Stimulated activated effector memory CD8-positive, alpha-beta T cell treated with anti-CD3 and anti-CD28 coated beads, Interleukin-12 subunit alpha, Interleukin-12 subunit beta, amount 100 ng/mL, for 72 hours (primary cell): ENCODE measurements around the gene EFEMP2.
A peak's percentile ranks its signal among the peaks of the same experiment; 100 is the strongest.

Experiments
- ATAC-seq: fragments of 150-1000 bp; cut with Tn5 transposase; 2 replicates; pipeline ENCODE4 v1.10.0; 2021
- DNase-seq, 2 donors: peaks; one replicate each; pipeline ENCODE4 v3.0.0; 2021 to 2022; ENCODE audit warnings: low spot score in 2 of 2
- H3K27ac Mint-ChIP-seq: one replicate; pipeline ENCODE4 v1.8.0; 2022; ENCODE audit warnings: mild to moderate bottlenecking, mixed read lengths
- H3K36me3 Mint-ChIP-seq: one replicate; pipeline ENCODE4 v1.8.0; 2022; ENCODE audit warnings: mild to moderate bottlenecking, mixed read lengths
- H3K4me1 Mint-ChIP-seq: one replicate; pipeline ENCODE4 v1.8.0; 2022; ENCODE audit warnings: mixed read lengths
- H3K4me3 Mint-ChIP-seq: one replicate; pipeline ENCODE4 v1.8.0; 2022; ENCODE audit warnings: mild to moderate bottlenecking, mixed read lengths
- H3K9me3 Mint-ChIP-seq: one replicate; pipeline ENCODE4 v1.8.0; 2022; ENCODE audit warnings: mixed read lengths

EFEMP2 gene

DNA sequence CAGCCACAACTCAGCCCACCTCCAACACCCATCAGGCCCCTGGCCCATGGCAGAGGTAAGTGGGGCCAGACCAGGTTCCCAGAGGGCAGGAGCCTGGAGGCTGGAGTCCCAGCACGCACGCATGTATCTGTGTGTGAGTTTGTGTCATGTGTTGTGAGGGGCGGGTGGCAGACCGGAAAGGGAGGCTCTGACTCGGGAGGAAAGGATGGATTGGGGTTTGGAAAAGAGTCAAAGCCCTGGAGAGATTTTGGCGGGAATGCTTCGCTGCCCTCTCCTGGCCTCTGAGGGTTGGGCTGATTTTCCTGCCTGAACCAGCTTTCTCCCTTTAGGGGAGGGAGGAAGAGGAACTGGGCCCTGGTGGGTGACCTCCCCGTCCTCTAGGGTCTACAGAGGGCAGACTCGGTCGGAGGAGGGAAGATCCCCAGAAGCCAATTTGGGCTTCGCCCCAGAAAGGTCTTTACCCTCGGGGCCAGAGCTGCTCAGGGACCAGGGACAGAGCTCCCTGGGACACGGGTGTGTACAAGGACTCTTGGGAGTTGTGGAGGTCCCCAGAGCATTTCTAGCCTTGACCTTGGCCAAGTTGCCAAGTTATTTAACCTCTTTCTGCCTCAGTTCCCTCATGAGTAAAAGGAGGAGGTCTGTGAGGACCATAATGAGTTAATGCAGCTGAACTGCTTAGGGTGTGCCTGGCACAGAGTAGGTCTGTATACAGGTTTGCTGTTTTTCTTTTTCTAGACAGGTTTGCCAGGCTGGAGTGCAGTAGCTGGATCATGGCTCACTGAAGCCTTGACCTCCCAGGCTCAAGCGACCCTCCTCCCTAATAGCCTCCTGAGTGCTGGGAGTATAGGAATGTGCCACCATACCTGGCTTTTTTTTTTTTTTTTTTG lies 39.3 kb upstream of the EFEMP2 start:
- DNase-seq: no peak
- ATAC-seq: no peak
- Mint-ChIP-seq H3K36me3 (peaks cover 4% of the 10 kb centered on the region), H3K4me1 (peaks cover 26% of the 10 kb centered on the region), H3K9me3 (no peaks in the 10 kb centered on the region), H3K27ac (peak overlapping the region; percentile 85), H3K4me3 (no peak overlapping the region)

DNA sequence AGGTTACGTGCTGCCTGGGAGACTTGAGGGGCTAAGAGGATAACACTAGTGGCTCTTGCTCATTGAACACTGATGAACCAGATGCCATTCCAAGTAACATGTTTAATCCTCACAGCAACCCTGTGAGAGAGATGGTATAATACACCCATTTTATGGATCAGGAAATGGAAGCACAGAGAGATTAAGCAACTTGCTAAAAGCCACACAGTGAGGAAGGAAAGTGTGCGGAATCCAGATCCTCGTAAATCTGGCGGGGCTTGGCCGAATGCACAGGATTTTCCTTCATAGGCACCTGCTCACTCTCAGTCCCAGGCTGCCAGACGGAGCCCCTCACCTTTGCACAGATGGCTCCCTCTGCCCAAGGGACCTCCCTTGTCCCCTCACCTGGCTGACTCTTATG lies 35.3 kb upstream of the EFEMP2 start:
- ATAC-seq (no peak), DNase-seq (no peak)
- H3K4me1 Mint-ChIP-seq: peaks cover 8% of the 10 kb centered on the region
- H3K9me3 Mint-ChIP-seq: no peaks in the 10 kb centered on the region
- H3K36me3 Mint-ChIP-seq: no peaks in the 10 kb centered on the region
- H3K27ac Mint-ChIP-seq: no peak overlapping the region
- H3K4me3 Mint-ChIP-seq: no peak overlapping the region

DNA sequence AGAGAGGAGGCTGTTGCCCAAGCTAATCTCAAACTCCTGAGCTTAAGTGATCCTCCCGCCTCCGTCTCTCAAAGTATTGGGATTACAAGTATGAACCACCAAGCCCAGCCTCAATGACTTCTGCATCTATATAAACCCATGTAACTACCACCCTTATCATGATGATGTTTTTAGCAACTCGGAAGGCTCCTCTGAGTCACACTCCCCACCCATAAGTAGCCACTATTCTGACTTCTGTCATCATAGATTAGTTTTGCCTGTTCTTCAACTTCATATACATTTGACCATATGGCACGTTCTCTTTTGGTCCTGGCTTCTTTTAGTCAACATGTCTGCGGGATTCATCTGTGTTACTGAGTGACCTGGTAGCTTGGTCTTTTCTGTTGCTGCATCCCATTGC lies 34.0 kb upstream of the EFEMP2 start:
- DNase-seq: no peak
- Mint-ChIP-seq H3K36me3 (peaks cover 9% of the 10 kb centered on the region), H3K4me1 (peaks cover 21% of the 10 kb centered on the region), H3K27ac (no peak overlapping the region), H3K4me3 (no peak overlapping the region), H3K9me3 (no peaks in the 10 kb centered on the region)
- ATAC-seq: peak; percentile 55

DNA sequence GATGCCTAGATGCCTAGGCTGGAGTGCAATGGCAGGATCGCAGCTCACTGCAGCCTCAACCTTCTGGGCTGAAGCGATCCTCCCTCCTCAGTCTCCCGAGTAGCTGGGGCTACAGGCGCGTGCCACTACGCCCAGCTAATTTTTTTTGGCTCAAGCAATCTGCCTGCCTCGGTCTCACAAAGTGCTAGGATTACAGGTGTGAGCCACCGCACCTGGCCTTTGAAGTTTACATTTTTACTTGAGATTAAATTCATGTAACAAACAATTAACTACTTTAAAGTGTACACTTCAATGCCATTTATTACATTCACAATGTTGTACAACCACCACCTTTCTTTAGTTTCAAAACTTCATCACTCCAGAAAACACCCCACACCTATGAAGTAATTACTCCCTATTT lies 31.1 kb upstream of the EFEMP2 start:
- peaks cover 27% of the 10 kb centered on the region for H3K36me3 Mint-ChIP-seq
- peaks cover 21% of the 10 kb centered on the region for H3K4me1 Mint-ChIP-seq
- H3K4me3 Mint-ChIP-seq: no peak overlapping the region
- H3K27ac Mint-ChIP-seq: peak overlapping the region; percentile 88
- DNase-seq (no peak), ATAC-seq (no peak)
- no peaks in the 10 kb centered on the region for H3K9me3 Mint-ChIP-seq

DNA sequence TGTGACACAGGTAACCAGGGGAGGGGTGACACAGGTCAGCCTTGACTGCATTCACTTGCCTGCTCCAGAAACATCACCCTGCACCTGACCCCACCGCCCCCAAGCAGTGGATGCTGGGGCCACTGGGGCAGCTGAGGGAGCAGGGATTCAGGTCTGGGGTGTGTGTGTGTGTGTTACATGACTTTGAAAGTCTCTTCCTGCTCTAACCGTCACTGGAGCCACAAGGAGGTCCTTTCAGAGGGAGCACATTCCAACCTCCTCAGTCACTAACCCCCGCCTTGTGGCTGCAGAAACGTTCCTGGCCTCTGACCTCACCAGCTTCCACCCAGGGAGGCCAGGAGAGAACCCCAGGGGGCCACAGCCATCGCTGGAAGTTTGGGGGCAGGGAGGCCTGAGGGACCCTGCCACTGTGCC lies 30.5 kb upstream of the EFEMP2 start:
- Mint-ChIP-seq H3K4me1 (peaks cover 25% of the 10 kb centered on the region), H3K36me3 (peaks cover 33% of the 10 kb centered on the region), H3K9me3 (no peaks in the 10 kb centered on the region), H3K27ac (peak overlapping the region; percentile 88), H3K4me3 (no peak overlapping the region)
- ATAC-seq (no peak), DNase-seq (no peak)

DNA sequence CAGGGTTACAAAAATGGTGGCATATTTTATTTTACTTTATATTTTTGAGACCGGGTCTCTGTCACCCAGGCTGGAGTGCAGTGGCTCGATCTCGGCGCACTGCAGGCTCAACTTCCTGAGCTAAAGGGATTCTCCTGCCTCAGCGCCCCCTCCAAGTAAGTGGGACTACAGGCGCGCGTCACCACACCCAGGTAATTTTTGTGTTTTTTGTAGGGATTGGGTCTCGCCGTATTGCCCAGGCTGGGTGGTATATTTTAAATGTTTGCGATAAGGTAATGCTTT lies 28.2 kb upstream of the EFEMP2 start:
- DNase-seq (no peak), ATAC-seq (no peak)
- Mint-ChIP-seq H3K27ac (peak overlapping the region; percentile 92), H3K9me3 (no peaks in the 10 kb centered on the region), H3K36me3 (peaks cover 55% of the 10 kb centered on the region), H3K4me3 (peak overlapping the region; percentile 84), H3K4me1 (peaks cover 44% of the 10 kb centered on the region)

DNA sequence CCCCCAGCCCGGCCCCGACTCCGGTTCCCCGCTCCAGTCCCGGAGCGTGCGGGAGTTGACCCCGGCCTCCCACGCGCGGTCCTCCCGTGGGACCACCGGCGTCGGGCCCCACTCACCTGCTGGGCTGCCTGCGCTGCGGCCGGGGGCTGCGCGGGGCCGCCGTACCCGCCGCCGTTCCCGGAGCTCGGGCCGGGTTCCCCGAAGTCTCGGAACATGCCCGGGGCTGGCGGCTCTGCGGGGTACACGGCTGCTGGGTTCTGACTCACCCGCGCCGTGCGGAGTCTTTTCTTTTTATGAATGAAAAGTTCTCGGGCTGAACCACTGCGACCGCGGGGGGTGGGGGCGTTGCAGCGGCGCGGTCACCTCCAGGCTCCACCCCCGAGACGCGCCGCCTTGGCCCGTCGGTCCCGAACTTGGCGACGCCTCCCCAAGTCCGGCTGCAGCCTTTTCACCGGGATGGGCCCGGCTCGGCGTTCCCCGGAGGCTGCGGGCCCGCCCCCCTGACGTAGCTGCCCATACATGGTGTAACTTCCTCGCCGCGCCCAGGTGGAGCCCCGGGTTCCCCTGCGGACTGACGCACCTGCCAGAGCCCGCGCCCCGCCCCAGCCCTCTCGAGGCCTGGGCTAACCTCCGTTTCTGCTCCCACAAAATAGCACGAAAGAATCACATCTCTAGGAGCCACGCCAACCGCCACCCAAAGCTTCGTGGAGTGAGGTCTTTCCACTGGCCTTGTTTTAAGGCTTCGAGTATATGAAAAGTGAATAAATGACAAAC lies 27.7 kb upstream of the EFEMP2 start, which contains the start of gene FOSL1:
Gene FOSL1 (minus strand): TSS at position 264 of the 774 bp plus-strand sequence. CDS start 49 bp downstream, at position 215.
- peak within 1 kb of the TSS; percentile 84 for H3K4me3 Mint-ChIP-seq

DNA sequence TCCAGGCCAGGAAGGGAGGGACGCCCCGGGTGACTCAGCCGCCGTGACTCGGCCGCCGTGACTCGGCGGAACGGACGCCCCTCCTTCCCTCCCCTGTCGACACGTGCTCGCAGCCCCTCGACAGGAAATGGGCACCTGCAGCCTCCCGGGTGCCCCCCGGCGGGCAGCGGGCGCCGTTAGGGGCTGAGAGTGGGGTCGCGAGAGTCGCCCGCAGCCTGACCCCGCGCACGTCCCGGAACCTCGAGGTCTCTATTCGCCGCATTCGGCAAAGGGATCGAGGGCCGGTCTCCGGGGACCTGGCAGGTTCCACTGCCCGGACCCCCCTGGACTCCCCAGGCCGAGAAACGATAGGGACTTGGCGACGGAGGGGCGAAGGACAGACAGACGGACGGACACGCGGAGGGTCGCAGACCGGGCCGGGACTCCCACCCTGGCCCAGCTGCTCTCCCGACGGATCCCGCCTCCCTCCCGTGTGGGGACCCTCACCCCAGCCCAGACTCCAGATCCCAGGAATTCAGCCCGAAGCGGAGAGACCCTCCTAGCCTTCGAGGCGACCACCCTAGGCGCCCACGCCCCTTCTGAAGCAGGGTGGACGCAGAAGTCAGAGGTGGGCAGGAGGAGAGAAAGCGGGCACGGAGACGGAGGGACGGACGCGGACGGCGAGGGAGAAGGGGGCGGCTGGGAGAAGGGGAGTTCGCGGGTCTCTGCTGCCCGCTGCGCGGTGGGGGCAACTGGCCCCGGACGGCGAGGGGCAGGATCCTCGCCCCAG lies 26.9 kb upstream of the EFEMP2 start:
- peaks cover 55% of the 10 kb centered on the region for H3K4me1 Mint-ChIP-seq
- peak overlapping the region; percentile 84 for H3K4me3 Mint-ChIP-seq
- H3K27ac Mint-ChIP-seq: peak overlapping the region; percentile 92
- peaks cover 68% of the 10 kb centered on the region for H3K36me3 Mint-ChIP-seq
- DNase-seq (peak; percentile 66 to 85), ATAC-seq (peak; percentile 50)
- no peaks in the 10 kb centered on the region for H3K9me3 Mint-ChIP-seq

More for the DNA sequence above, 27.7 kb upstream of the EFEMP2 start, which contains the start of gene FOSL1:
- H3K4me1 Mint-ChIP-seq: peaks cover 49% of the 10 kb centered on the region
- H3K9me3 Mint-ChIP-seq: no peaks in the 10 kb centered on the region
- peaks cover 61% of the 10 kb centered on the region for H3K36me3 Mint-ChIP-seq
- DNase-seq: peak; percentile 86 to 97
- ATAC-seq: peak; percentile 83
- peak within 1 kb of the TSS; percentile 92 for H3K27ac Mint-ChIP-seq

DNA sequence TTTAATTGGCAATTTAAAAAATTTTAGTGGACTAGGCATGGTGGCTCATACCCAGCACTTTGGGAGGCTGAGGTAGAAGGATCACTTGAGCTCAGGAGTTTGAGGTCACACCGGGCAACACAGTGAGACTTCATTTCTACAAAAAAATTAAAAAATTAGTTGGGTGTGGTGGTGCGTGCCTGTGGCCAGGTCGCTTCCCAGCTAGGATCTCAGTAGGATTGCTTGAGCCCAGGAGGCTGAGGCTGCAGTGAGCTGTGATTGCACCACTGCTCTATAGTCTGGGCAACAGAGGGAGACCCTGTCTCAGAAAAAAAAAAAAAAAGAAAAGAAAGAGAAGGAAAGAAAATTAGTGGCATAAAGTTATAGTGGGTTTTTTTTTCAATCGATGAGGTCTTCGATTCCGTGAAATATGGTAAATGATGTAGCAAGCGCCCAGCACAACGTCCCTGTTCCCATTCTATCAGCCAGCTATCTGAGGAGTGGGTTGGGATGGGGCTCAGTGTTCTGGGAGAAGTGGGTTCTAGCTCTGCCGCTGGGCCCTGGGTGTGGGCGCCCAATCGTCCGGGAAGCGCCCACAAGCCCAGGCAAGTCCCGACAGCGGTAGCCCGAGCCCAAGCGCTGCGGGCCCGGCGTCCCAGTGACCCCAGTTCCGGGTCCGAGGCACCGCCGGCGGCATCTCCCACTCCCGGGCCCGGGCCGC lies 26.2 kb upstream of the EFEMP2 start:
- Mint-ChIP-seq H3K36me3 (peaks cover 76% of the 10 kb centered on the region), H3K9me3 (no peaks in the 10 kb centered on the region), H3K27ac (peak overlapping the region; percentile 92), H3K4me3 (peak overlapping the region; percentile 84), H3K4me1 (peaks cover 62% of the 10 kb centered on the region)
- ATAC-seq (no peak), DNase-seq (no peak)

DNA sequence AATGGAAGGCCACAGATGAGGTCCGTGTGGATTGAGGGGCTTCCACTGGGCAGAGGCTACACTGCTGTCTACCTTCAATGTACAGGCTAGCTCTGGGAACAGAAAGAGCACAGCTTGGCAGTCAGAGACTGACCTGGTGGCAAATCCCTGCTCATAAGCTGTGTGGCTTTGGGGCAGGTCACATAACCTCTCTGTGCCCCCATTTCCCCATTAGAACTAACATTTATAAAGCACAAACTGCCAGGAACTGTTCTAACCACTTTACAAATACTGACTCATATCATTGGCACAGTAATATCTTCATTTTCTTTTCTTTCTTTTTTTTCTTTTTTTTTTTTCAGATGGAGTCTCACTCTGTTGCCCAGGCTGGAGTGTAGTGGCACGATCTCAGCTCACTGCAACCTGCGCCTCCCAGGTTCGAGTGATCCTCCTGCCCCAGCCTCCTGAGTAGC lies 24.4 kb upstream of the EFEMP2 start:
- H3K9me3 Mint-ChIP-seq: no peaks in the 10 kb centered on the region
- peaks cover 89% of the 10 kb centered on the region for H3K36me3 Mint-ChIP-seq
- peak overlapping the region; percentile 86 for H3K27ac Mint-ChIP-seq
- H3K4me1 Mint-ChIP-seq: peaks cover 66% of the 10 kb centered on the region
- H3K4me3 Mint-ChIP-seq: peak overlapping the region; percentile 78
- DNase-seq: no peak
- ATAC-seq: no peak

DNA sequence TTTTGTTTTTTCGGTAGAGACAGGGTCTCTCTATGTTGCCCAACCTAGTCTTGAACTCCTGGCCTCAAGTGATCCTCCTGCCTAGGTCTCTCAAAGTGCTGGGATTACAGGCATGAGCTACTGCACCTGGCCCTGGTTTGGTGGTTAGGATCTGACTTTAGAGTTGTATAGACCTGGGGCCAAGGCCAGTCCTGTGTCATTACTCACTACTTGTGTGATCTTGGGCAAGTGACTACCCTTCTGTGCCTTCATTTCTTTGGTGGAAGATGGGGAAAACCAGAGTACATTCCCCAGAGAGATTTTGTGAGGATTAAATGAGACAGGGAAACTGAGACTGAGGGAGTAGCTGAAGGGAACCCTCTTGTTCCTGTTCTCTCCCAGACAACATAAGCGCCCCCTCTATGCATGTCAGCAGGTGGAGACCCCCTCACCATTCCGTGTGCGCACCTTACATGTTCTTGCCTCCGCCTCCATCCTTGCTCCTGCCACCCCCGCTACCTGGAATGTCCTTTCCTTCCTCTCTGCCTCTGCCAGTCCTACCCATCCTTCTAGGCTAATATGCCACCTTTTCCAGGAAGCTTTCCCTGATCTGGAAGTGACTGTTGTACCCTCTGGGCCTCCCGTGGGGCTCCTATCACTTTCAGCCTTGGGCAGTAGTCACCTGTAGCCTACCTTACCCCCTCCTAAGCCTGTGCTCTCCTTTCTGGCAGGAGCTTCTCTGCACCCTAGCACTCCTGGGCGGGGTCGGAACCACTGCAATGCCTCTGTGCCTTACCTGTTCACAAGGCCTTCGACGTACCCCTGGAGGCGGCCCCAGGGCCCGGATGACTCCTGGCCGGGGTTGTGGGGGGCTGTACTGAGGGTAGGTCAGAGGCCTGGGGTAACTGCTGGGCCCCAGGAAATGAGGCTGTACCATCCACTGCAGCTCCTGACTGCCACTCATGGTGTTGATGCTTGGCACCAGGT lies 23.7 kb upstream of the EFEMP2 start:
- Mint-ChIP-seq H3K4me1 (peaks cover 61% of the 10 kb centered on the region), H3K36me3 (peaks cover 90% of the 10 kb centered on the region), H3K4me3 (peak overlapping the region; percentile 78), H3K27ac (peak overlapping the region; percentile 86), H3K9me3 (no peaks in the 10 kb centered on the region)
- no peak for DNase-seq
- ATAC-seq: no peak

DNA sequence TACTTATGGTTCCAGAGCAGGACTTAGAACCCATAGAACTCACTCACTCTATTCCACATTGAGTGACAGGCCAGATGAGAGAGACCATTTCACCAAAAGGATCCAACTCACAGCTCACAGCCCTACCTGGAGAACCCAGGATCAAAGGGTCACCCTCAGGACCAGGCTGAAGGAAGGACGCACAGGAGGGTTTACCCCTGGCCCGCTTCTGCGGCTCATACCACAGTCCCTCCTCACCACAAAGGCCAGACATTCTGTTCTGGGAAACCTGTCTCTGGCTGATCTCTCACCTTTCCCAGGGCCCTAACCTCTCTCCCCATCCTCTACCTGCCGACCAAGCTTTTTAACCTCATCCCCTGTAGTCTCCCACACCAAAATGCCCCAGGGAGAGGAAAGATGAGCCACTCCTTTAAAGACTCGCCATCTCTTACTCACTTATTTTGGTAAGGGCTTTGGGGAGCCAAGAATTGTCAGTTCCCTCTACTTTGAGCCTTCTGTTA lies 22.9 kb upstream of the EFEMP2 start:
- H3K4me1 Mint-ChIP-seq: peaks cover 61% of the 10 kb centered on the region
- no peak for DNase-seq
- H3K36me3 Mint-ChIP-seq: peaks cover 95% of the 10 kb centered on the region
- no peaks in the 10 kb centered on the region for H3K9me3 Mint-ChIP-seq
- peak overlapping the region; percentile 78 for H3K4me3 Mint-ChIP-seq
- H3K27ac Mint-ChIP-seq: peak overlapping the region; percentile 86
- no peak for ATAC-seq

DNA sequence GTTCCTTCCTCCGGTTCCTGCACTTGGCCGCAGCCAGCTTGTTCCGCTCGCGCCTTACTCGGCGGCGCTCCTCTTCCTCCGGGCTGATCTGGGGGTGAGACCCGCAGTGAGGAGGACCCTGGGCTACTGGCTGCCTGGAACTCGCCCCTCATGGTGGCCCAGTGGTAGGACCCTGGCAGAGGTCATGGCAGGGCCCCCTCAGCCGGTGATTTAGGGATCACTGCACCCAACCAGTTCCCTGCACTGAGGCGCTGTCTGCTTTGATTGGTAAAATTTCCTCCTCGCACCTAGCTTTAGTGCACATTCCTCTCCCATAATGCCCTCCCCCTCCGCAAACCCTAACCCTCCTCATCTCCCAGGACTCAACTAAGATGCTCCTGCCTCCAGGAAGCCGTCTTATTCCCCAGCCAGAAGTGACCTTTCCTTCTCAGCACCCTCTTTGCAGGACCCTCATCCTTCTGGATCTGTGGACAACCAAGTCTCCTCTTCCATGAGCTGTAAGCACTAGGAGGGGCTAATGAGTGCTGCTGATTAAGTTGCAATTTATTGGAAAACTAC lies 21.5 kb upstream of the EFEMP2 start:
- ATAC-seq (no peak), DNase-seq (no peak)
- Mint-ChIP-seq H3K4me1 (peaks cover 75% of the 10 kb centered on the region), H3K36me3 (peaks cover 97% of the 10 kb centered on the region), H3K4me3 (peak overlapping the region; percentile 78), H3K27ac (peak overlapping the region; percentile 82), H3K9me3 (no peaks in the 10 kb centered on the region)
